ENCODE results near the gene KCNQ5.
"Not testable (repeated sequence)": the region's sequence is repeated elsewhere in the genome, so short reads cannot be mapped to it uniquely, and the experiment has no call there.

The KCNQ5 gene

DNA sequence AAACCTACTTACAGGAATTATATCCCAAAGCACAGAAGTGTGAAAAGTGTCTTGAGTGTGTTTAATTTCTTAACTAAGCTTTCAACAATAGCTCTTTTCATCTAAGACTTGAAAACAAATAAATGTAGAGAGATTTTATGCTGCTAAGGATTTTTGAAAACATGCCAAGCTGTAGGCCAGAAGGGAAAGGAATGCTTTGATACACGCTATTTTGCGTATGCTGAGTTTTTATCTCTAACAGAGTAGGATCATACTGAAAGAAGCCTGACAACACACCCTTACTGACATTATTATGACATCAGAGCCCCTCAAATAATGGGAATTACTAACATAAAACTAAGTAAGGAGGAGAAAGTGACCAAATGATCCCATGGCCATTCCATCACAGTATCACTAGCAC is 338.0 kb downstream of the KCNQ5 start:
- no peak for DNase-seq

- DNase-seq, result no peak
Measured at GRCh38 chr6:72963946-72964345, 342.1 kb downstream of the KCNQ5 start.

DNA sequence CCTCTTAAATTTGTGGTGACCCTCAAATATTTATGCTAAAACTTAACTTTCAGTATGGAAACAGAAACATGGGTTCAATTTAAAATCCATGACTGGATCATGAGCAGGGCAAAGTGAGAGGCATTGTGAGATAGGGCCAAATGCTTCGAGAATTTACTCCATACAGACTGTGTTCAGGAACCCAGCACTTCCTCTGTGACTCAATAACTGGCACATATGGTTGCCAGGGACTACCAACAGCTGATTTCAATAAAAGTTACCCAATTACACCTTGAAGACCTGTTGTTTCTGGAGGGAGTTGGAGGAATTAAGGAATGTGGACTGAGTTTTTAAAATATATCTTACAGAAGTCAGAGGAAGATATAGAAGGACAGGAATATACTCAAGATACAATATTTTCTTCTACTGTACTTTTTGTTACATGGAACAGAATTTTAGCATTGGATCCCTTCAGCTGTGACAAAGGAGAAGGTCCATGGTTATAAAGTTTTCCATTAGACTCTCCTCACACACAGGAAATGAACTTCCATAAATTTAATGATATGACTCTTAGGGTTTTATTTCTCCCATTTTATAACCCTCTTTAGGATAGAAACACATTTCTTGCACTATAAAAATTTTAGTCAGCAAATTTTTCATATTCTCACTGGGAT is 344.9 kb downstream of the KCNQ5 start:
- DNase-seq, result no peak

DNA sequence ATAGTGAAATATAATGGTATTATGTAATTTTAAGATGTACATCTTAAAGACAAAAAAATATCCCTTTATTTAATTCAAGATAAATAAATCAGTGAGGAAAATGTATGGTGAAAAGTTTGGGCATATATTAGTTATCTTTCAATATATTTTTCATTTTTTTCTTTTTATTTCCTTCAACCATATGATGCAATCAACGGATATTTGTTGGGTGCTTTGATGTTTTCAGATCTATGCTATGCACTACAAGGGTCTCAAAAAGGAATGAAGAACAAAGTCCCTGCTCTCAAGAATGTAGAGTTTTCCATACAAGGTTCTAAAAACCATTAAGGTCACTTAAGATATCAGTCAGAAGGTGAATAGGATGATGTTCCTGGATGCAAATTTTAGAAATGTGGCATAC is 345.5 kb downstream of the KCNQ5 start:
- no peak for DNase-seq

- no peak for DNase-seq
Measured at GRCh38 chr6:72968704-72969103, 346.8 kb downstream of the KCNQ5 start.

- no peak for DNase-seq
Measured at GRCh38 chr6:72969666-72970065, 347.8 kb downstream of the KCNQ5 start.

- peak in 2 of 3 experiments; percentile 59 to 63 for DNase-seq
Measured at GRCh38 chr6:72972579-72972978, 350.7 kb downstream of the KCNQ5 start.

DNA sequence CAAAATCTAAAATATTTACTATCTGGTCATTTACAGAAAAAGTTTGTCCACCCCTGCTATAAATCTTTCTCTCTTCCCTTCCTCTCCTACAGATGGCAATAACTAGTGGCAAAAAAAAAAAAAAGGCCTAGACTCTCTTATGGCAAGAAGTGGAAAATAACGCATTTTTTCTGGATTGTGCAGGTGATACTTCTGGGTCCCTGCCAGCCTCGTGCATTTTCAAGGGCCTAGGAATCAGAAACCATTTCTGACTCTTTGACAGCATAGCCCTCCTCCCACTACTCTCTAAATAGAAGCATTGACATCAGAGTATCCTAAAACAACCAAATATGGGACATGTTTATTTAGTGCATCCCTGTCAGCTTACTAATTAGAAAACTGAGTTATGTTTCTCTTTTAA is 352.4 kb downstream of the KCNQ5 start:
- DNase-seq, result peak; percentile 15 to 74 (median 72)

DNA sequence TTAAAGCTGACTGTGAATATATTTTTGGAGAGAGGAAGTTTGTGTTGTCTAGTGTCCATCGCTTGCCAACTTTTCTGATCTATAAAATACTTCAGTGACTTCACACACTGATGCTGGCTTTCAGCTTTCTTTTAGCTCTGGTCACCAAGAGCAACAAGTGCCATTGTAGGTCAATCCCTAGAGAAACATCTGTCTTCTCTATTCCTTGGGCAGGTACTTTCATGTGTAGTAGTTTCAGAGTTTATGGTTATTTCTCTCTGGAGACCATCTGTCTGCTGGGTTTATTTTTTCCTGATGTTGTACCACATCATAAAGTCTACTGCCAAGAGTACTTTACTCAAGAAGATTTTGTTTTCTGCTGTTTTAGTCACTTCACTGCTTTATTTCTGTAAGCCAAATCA is 353.5 kb downstream of the KCNQ5 start:
- peak in 1 of 3 experiments; percentile 61 for DNase-seq

DNA sequence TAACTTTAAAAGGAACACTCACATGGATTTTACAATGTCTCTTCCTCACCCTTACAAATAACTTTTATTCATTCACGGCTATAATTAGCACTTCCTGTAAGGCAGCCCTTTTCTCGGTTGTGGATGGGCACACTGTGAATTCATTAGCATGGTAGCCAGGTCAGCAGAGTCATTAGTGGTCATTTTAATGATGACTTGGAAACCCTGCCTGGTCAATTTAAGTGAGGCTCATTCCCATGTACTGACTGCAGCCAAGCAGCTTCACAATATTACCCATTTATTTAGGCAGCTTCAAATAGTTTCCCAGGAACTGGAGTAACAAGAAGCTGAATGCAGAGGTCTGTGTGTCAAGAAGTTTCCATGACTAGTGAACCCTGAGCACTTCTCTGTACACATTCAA is 354.6 kb downstream of the KCNQ5 start:
- peak in 1 of 3 experiments; percentile 21 for DNase-seq

- no peak for DNase-seq
Measured at GRCh38 chr6:72977114-72977513, 355.2 kb downstream of the KCNQ5 start.

GRCh38 chr6:72978808-72979207 is 356.9 kb downstream of the KCNQ5 start:
- not testable (repeated sequence) for DNase-seq

DNA sequence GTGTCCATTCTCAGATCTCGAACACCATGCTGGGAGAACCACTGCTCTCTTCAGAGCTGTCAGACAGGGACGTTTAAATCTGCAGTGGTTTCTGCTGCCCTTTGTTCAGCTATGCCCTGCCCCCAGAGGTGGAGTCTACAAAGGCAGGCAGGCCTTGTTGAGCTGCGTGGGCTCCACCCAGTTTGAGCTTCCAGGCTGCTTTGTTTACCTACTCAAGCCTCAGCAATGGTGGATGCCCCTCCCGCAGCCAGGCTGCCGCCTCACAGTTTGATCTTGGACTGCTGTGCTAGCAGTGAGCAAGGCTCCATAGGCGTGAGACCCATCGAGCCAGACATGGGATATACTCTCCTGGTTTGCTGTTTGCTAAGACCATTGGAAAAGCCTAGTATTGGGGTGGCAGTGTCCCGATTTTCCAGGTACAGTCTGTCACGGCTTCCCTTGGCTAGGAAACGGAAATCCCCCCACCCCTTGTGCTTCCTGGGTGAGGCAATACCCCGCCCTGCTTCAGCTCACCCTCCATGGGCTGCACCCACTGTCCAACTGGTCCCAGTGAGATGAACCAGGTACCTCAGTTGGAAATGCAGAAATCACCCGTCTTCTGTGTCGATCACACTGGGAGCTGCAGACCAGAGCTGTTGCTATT is 362.4 kb downstream of the KCNQ5 start:
- DNase-seq, result peak in 1 of 3 experiments; percentile 11

DNA sequence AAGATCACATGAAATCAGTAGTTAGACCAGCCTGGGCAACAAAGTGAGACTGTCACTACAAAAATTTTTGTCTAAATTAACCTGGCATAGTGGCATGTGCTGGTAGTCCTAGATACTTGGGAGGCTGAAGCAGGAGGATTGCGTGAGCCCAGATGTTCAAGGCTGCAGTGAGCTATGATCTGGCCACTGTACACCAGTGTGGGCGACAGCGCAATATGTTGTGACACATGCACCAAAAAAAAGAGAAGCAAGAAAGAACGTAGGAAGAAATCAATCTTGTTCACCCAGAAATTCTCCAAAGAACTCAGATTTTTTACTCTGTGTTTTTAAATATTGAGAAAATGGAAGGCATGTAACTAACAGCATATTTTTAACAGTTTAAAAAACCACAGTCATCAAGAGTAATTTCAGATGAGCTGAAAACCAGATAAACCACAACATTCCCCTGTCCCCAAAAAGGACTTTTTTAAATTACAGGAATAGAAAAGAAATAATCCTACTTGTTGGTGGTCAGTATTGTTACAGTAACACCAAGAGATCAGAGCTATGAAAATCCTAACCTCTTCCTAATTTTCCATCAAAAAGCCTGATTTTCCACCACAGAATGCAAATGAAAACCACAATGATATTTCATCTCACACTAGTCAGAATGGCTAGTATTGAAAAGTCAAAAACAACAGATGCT is 363.3 kb downstream of the KCNQ5 start:
- DNase-seq, result no peak

DNA sequence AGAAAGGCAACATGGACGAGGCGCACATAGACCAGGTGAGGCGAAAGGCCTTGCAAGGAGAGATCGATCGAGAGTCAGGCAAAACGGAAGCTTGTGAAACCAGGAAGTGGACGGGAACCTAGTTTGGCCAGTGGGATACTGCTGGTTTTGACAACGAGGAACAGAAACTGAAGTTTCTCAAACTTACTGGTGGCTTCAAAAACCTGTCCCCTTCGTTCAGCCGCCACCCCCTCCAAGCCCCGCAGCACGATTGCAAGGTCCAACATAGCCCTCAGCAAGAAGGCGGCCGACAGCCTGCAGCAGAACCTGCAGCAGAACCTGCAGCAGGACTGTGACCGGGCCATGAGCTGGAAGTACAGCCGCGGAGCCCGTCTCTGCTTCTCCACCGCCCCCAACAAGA is 365.4 kb downstream of the KCNQ5 start:
- DNase-seq, result no peak

DNA sequence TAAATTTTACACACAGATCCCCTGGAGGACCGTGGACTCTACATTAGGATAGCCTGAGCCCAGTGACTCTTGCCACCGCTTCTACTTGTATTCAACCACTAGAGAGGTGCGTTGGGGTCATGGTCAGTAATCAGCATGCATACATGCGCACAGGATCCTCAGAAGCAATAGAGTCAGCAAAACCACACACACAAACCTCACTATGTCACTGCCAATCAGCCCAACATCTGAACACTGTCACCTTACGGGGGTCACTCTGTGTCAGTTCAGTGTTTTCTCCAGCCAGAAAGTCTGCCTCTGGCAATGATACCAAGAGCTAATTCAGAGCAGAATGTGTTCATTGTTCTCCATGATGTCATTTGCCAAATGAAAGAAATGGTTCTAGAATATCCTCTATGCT is 378.1 kb downstream of the KCNQ5 start:
- DNase-seq, result no peak

DNA sequence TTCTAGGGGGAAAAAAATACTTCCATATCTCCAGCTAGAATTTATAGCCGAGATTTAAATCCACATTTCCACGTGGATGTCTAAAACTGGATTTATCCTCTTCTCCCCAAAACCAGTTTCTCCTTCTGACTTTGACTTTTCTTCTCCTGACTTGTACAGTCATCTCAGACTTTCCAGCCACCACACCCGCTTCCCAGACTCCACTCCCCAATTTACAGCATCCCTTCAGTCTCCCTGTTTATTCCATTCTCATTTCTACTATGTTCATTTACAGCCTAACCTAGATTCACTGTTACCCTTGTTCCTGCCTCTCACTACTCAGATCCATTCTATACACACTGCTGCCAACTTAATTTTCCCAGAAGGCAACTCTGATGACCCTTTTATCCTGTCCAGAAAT is 378.6 kb downstream of the KCNQ5 start:
- DNase-seq, result no peak

DNA sequence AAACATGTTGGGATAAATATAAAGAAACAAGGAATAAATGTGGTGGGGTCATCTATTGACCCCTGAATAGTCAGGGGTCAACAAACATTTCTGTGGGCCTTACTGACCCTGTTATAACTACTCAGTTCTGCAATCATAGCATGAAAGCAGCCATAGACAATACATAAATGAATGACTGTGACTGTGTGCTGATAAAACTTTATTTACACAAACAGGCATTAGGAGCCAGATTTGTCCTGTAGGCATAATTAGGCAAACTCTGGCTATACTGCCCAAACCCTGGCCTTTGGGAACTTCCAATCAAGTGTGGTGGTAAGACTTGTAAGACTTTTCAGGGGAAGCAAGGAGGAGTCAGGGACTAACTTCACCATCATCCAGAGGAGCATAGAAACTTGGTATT is 380.7 kb downstream of the KCNQ5 start:
- no peak for DNase-seq

GRCh38 chr6:73003302-73003701 is 381.4 kb downstream of the KCNQ5 start:
- no peak for DNase-seq

- DNase-seq, result no peak
Measured at GRCh38 chr6:73004231-73004630, 382.4 kb downstream of the KCNQ5 start.

DNA sequence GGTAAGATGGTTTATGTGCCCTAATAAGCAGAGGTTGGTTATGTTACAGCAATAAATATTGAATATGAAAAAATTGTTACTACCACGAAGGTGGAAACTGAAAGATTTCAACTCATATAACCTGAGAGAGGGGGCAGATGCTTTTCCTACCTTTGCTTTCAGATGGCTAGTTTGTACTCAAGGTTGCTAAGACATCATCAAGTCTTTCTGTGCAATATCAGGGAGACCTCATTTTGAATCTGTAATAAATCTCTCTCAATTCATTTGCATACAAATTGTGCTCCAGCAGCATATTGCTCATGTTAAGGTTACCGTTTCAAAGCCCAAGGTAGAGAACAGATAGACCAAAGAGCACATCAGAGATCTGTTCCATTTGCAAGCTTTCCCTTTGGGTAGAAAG is 383.0 kb downstream of the KCNQ5 start:
- no peak for DNase-seq

- no peak for DNase-seq
Measured at GRCh38 chr6:73006146-73006545, 384.3 kb downstream of the KCNQ5 start.

DNA sequence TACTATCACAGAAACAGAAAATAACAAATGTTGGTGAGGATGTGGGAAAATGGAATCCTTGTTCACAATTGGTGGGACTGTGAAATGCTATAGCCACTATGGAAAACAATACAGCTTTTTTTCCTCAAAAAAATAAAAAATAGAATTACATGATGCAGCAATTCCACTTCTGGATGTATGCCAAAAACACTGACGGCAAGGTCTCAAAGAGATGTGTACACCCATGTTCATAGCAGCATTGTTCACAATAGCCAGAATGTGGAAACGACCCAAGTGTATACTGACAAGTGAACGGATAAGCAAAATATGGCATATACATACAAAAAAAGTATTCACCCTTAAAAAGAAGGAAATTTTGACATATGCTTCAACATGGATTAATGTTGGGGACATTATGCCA is 390.1 kb downstream of the KCNQ5 start:
- DNase-seq, result no peak

- peak in 2 of 3 experiments; percentile 36 to 73 for DNase-seq
Measured at GRCh38 chr6:73017476-73017875, 395.6 kb downstream of the KCNQ5 start.

All from NCI-H1417 (cell line).